ENCODE measurements around the gene PGGT1B. TPM values are rescaled to one million over a fixed set of nuclear protein-coding genes. Genes with fewer than 3 reads are reported as not detected.
A peak's percentile ranks its signal among the peaks of the same experiment; 100 is the strongest.

PGGT1B gene
- total RNA-seq (10 to 100 TPM; 20.6 to 43.9 TPM), polyA plus RNA-seq (1 to 10 TPM; 3.6 to 8.4 TPM)
- long read RNA-seq, donor 1, full-length matches to known transcripts: 3 of 3 reads
- long read RNA-seq, donor 1, partial matches to known transcripts: 0 of 3 reads
- long read RNA-seq, donor 1, other reads (novel, unspliced or antisense): 0 of 3 reads
- long read RNA-seq, donor 2, full-length matches to known transcripts: 2 of 2 reads
- long read RNA-seq, donor 2, partial matches to known transcripts: 0 of 2 reads
- long read RNA-seq, donor 2, other reads (novel, unspliced or antisense): 0 of 2 reads
- long read RNA-seq, donor 3, full-length matches to known transcripts: 4 of 4 reads
- long read RNA-seq, donor 3, partial matches to known transcripts: 0 of 4 reads
- long read RNA-seq, donor 3, other reads (novel, unspliced or antisense): 0 of 4 reads
- long read RNA-seq, donor 4: 0 reads
- long read RNA-seq, donor 5, full-length matches to known transcripts: 9 of 9 reads
- long read RNA-seq, donor 5, partial matches to known transcripts: 0 of 9 reads
- long read RNA-seq, donor 5, other reads (novel, unspliced or antisense): 0 of 9 reads

DNA sequence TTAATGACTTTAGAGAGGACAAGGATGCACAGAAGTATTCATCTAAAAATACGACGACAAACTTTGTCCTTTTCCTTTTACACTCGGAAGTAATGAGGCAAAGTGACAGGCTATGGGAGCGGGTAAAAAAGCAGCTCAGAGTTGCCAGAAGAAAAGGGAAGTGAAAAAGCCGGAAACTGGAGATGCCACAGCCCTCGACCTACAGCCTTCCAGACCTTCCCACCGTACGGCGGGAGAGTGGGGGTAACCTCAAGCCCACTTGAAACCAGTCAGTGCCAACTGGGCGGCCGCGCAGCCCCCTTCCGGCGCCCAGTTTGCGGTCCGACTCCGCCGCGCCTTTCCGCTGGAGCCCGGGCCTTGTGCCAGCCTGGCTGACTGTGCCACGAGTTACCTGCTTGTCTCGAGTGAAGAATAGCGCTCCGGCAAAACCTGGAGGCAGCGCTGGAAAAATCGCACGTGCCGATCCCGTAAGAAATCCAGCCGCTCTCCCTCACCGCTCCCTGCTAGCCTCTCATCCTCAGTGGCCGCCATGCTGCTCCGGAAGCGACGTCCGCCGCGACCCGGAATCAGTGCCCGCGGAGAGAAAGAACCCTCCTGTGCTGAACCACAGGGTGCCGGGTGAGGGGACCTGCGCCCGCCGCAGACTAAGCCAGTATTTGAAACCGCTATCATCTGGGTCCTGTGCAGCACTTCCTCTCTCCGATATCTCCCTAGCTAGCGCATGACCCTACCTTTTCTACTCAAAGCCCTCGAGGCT, at the start of gene PGGT1B:
TSS of gene PGGT1B (minus strand) at position 557 of the 757 bp plus-strand sequence. CDS start at position 531, 26 bp downstream.
- peaks cover 2 to 17% (median 5%) of the 10 kb centered on the region in 5 donors for H3K4me1 ChIP-seq (ENCODE audit: control insufficient read depth in 5 of 5, insufficient read depth in 5 of 5, low read length in 5 of 5)
- peak within 1 kb of the TSS; percentile 50 to 91 for H3K27ac ChIP-seq (ENCODE audit: low read depth in 1 of 2, low read length in 1 of 2)
- peak; percentile 77 to 84 (median 80) for DNase-seq
- H3K9ac ChIP-seq (ENCODE audit: insufficient read depth in 1 of 2, low read length in 2 of 2): peak within 1 kb of the TSS; percentile 83 to 95
- H3K27me3 ChIP-seq (ENCODE audit: control insufficient read depth in 3 of 3, insufficient read depth in 3 of 3, low read length in 2 of 3): no peaks in the 10 kb centered on the region
- TF ChIP-seq, protein P1, sequence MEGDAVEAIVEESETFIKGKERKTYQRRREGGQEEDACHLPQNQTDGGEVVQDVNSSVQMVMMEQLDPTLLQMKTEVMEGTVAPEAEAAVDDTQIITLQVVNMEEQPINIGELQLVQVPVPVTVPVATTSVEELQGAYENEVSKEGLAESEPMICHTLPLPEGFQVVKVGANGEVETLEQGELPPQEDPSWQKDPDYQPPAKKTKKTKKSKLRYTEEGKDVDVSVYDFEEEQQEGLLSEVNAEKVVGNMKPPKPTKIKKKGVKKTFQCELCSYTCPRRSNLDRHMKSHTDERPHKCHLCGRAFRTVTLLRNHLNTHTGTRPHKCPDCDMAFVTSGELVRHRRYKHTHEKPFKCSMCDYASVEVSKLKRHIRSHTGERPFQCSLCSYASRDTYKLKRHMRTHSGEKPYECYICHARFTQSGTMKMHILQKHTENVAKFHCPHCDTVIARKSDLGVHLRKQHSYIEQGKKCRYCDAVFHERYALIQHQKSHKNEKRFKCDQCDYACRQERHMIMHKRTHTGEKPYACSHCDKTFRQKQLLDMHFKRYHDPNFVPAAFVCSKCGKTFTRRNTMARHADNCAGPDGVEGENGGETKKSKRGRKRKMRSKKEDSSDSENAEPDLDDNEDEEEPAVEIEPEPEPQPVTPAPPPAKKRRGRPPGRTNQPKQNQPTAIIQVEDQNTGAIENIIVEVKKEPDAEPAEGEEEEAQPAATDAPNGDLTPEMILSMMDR (IDR thresholded peaks at IDR 0.05; ENCODE audit: control extremely low read depth, extremely low read depth): no peak
- peak; percentile 95 for ATAC-seq (ENCODE audit: insufficient read depth, low FRiP score)
- WGBS, 2 donors: 0 to 1% methylated on average over 50 of the region's 50 CpGs
- H3K9me3 ChIP-seq (ENCODE audit: control insufficient read depth in 4 of 4, insufficient read depth in 3 of 4, low read length in 3 of 4): no peaks in the 10 kb centered on the region
- H3K4me3 ChIP-seq: peak within 1 kb of the TSS; percentile 94
- H3K36me3 ChIP-seq (ENCODE audit: control insufficient read depth in 4 of 4, insufficient read depth in 4 of 4, low read length in 4 of 4): peaks cover 0 to 4% (median 0%) of the 10 kb centered on the region in 4 donors

DNA sequence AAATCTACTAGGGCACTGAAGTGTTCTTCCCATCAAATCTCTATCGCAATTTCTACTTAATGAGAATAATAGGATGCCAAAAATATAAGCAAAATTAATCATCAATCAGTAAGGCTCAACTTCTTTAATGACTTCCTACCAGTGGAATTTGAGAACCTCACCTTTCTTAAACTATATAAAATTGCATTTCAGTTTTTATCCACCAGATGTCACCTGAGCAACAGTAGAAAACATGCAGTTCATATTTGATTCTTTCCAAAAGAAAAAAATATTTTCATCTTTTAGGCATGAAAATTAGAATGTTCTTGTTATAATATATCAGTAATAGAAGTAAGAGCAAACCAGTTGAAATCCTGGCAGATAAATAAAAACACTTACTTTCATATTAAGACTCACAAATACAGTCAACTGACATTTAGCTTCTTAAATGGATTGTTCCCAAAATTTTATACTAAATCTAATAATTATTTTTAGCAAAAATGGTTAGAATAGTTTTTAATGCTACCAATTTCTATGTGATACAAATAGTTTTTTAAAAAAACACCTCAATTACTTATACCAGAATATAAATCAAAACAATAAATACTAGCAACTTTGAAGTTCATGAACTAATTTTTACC, 47.2 kb upstream of the PGGT1B start:
- H3K4me1 ChIP-seq (ENCODE audit: control insufficient read depth in 5 of 5, insufficient read depth in 5 of 5, low read length in 5 of 5): no peaks in the 10 kb centered on the region
- H3K27ac ChIP-seq (ENCODE audit: low read depth in 1 of 2, low read length in 1 of 2): no peak overlapping the region
- H3K27me3 ChIP-seq (ENCODE audit: control insufficient read depth in 3 of 3, insufficient read depth in 3 of 3, low read length in 2 of 3): no peaks in the 10 kb centered on the region
- no peak overlapping the region for H3K4me3 ChIP-seq
- no peaks in the 10 kb centered on the region for H3K36me3 ChIP-seq (ENCODE audit: control insufficient read depth in 4 of 4, insufficient read depth in 4 of 4, low read length in 4 of 4)
- H3K9ac ChIP-seq (ENCODE audit: insufficient read depth in 1 of 2, low read length in 2 of 2): no peak overlapping the region
- DNase-seq (peak in 2 of 3 donors; percentile 56 to 64), ATAC-seq (ENCODE audit: insufficient read depth, low FRiP score) (no peak)
- TF ChIP-seq, protein P1 (IDR thresholded peaks at IDR 0.05; ENCODE audit: control extremely low read depth, extremely low read depth): peak; percentile 41
- H3K9me3 ChIP-seq (ENCODE audit: control insufficient read depth in 4 of 4, insufficient read depth in 3 of 4, low read length in 3 of 4): no peaks in the 10 kb centered on the region
- 15 to 22% methylated on average over 1 of the region's 1 CpG for WGBS, 2 donors

DNA sequence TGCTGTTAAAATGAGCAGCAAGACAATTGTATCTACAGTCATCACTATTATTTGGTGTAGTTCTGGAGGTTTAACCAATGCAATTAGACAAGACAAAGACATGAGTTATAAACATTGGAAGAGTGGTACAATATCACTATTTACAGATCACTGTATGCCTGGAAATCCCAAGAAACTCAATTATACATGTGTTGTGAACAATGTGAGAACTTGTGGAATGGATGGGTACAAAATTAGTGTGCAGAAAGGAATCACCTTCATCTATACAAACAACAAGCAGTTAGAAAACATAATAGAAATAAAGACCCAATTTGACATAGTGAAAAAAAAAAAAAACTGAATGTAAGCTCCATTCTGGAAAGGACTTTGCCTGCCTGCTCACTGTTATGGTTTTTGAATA, 46.1 kb upstream of the PGGT1B start:
- Histone ChIP-seq H3K27ac (ENCODE audit: low read depth in 1 of 2, low read length in 1 of 2) (no peak overlapping the region), H3K27me3 (ENCODE audit: control insufficient read depth in 3 of 3, insufficient read depth in 3 of 3, low read length in 2 of 3) (no peaks in the 10 kb centered on the region), H3K9me3 (ENCODE audit: control insufficient read depth in 4 of 4, insufficient read depth in 3 of 4, low read length in 3 of 4) (no peaks in the 10 kb centered on the region), H3K9ac (ENCODE audit: insufficient read depth in 1 of 2, low read length in 2 of 2) (no peak overlapping the region), H3K4me1 (ENCODE audit: control insufficient read depth in 5 of 5, insufficient read depth in 5 of 5, low read length in 5 of 5) (no peaks in the 10 kb centered on the region), H3K4me3 (no peak overlapping the region), H3K36me3 (ENCODE audit: control insufficient read depth in 4 of 4, insufficient read depth in 4 of 4, low read length in 4 of 4) (no peaks in the 10 kb centered on the region)
- TF ChIP-seq, protein P1 (IDR thresholded peaks at IDR 0.05; ENCODE audit: control extremely low read depth, extremely low read depth): no peak
- DNase-seq: no peak
- no peak for ATAC-seq (ENCODE audit: insufficient read depth, low FRiP score)

All from lung (tissue), 16 donors.